Measurements from ENCODE around the gene ZNF81. TPM values are rescaled to one million over a fixed set of nuclear protein-coding genes. Genes with fewer than 3 reads are reported as not detected.
A peak's percentile ranks its signal among the peaks of the same experiment; 100 is the strongest.

Gene ZNF81
- total RNA-seq (10 to 100 TPM; 10.6 to 17.1 (median 13.8) TPM), polyA plus RNA-seq (1 to 10 TPM; 1.2 to 2.4 (median 1.3) TPM)
- long read RNA-seq, donor 1, partial matches to known transcripts, result 20 of 20 reads
- long read RNA-seq, donor 1, other reads (novel, unspliced or antisense), result 0 of 20 reads
- long read RNA-seq, donor 2, partial matches to known transcripts, result 0 of 1 reads
- long read RNA-seq, donor 2, other reads (novel, unspliced or antisense), result 0 of 1 reads

GRCh38 chrX:47836164-47837072 lies at the start of gene ZNF81:
TSS of gene ZNF81 (plus strand) at chrX:47836902. CDS start at chrX:47846268, 9,366 bp downstream.
- intact Hi-C loops (cut with DNase I; ENCODE audit: low total_unique reads), result loop anchor here (10.0 kb wide), 1 partner anchor 188 kb away; no protein-coding TSS in a partner anchor

GRCh38 chrX:47796433-47796906 lies 40.2 kb upstream of the ZNF81 start:
- H3K27ac ChIP-seq, result no peak overlapping the region
- no peak for TF ChIP-seq POLR2A (IDR thresholded peaks at IDR 0.05)
- no peak for TF ChIP-seq POLR2AphosphoS5 (IDR thresholded peaks at IDR 0.05)
- TF ChIP-seq CTCF (IDR thresholded peaks at IDR 0.05 in 8 of 11, conservative IDR thresholded peaks at IDR 0.05 in 3 of 11), result no peak
- H3K27me3 ChIP-seq (replicated peaks in 1 of 7), result no peaks in the 10 kb centered on the region
- no peaks in the 10 kb centered on the region for H3K4me1 ChIP-seq
- no peak for DNase-seq
- WGBS, 5 donors, result 50 to 79% (median 74%) methylated on average over 3 of the region's 3 CpGs
- intact Hi-C loops (cut with DNase I; ENCODE audit: low total_unique reads), result no loop called here
- H3K36me3 ChIP-seq, result no peaks in the 10 kb centered on the region
- H3K9me3 ChIP-seq, result no peaks in the 10 kb centered on the region
- H3K4me3 ChIP-seq, result no peak overlapping the region

More at GRCh38 chrX:47836164-47837072, at the start of gene ZNF81:
- no peaks in the 10 kb centered on the region for H3K9me3 ChIP-seq
- peaks cover 0 to 4% (median 0%) of the 10 kb centered on the region in 6 donors for H3K36me3 ChIP-seq
- peak; percentile 97 for DNase-seq
- no peaks in the 10 kb centered on the region for H3K27me3 ChIP-seq (replicated peaks in 1 of 7)
- TF ChIP-seq POLR2A (IDR thresholded peaks at IDR 0.05) (peak in 1 of 3 donors; percentile 28), POLR2AphosphoS5 (IDR thresholded peaks at IDR 0.05) (peak; percentile 82 to 86 (median 84)), CTCF (IDR thresholded peaks at IDR 0.05 in 8 of 11, conservative IDR thresholded peaks at IDR 0.05 in 3 of 11) (no peak)
- peak within 1 kb of the TSS; percentile 15 to 70 (median 46) for H3K4me3 ChIP-seq
- H3K27ac ChIP-seq, result peak within 1 kb of the TSS; percentile 51 to 85 (median 74)
- WGBS, 5 donors, result 1 to 38% (median 3%) methylated on average over 12 to 41 of the region's 41 CpGs
- peaks cover 0 to 28% (median 12%) of the 10 kb centered on the region in 6 donors for H3K4me1 ChIP-seq

- WGBS, 5 donors, result 42 to 76% (median 62%) methylated on average over 2 of the region's 2 CpGs
- H3K27ac ChIP-seq, result no peak overlapping the region
- no peak overlapping the region for H3K4me3 ChIP-seq
- DNase-seq, result no peak
- TF ChIP-seq CTCF (IDR thresholded peaks at IDR 0.05 in 8 of 11, conservative IDR thresholded peaks at IDR 0.05 in 3 of 11), result no peak
- TF ChIP-seq POLR2A (IDR thresholded peaks at IDR 0.05), result no peak
- no peak for TF ChIP-seq POLR2AphosphoS5 (IDR thresholded peaks at IDR 0.05)
- no peaks in the 10 kb centered on the region for H3K9me3 ChIP-seq
- no peaks in the 10 kb centered on the region for H3K27me3 ChIP-seq (replicated peaks in 1 of 7)
- no peaks in the 10 kb centered on the region for H3K36me3 ChIP-seq
- H3K4me1 ChIP-seq, result no peaks in the 10 kb centered on the region
- intact Hi-C loops (cut with DNase I; ENCODE audit: low total_unique reads), result no loop called here
Observed at GRCh38 chrX:47797084-47797483, 39.6 kb upstream of the ZNF81 start.

- Histone ChIP-seq H3K27me3 (replicated peaks in 1 of 7) (no peaks in the 10 kb centered on the region), H3K4me1 (no peaks in the 10 kb centered on the region), H3K36me3 (no peaks in the 10 kb centered on the region), H3K27ac (no peak overlapping the region), H3K4me3 (no peak overlapping the region), H3K9me3 (no peaks in the 10 kb centered on the region)
- intact Hi-C loops (cut with DNase I; ENCODE audit: low total_unique reads), result no loop called here
- WGBS, 5 donors, result 76 to 90% (median 85%) methylated on average over 2 of the region's 2 CpGs
- DNase-seq, result no peak
- no peak for TF ChIP-seq POLR2A (IDR thresholded peaks at IDR 0.05)
- no peak for TF ChIP-seq POLR2AphosphoS5 (IDR thresholded peaks at IDR 0.05)
- no peak for TF ChIP-seq CTCF (IDR thresholded peaks at IDR 0.05 in 8 of 11, conservative IDR thresholded peaks at IDR 0.05 in 3 of 11)
Observed at GRCh38 chrX:47798861-47799260, 37.8 kb upstream of the ZNF81 start.

All from spleen (tissue), 13 donors.